ENCODE measurements around the gene CFL1.

DNA sequence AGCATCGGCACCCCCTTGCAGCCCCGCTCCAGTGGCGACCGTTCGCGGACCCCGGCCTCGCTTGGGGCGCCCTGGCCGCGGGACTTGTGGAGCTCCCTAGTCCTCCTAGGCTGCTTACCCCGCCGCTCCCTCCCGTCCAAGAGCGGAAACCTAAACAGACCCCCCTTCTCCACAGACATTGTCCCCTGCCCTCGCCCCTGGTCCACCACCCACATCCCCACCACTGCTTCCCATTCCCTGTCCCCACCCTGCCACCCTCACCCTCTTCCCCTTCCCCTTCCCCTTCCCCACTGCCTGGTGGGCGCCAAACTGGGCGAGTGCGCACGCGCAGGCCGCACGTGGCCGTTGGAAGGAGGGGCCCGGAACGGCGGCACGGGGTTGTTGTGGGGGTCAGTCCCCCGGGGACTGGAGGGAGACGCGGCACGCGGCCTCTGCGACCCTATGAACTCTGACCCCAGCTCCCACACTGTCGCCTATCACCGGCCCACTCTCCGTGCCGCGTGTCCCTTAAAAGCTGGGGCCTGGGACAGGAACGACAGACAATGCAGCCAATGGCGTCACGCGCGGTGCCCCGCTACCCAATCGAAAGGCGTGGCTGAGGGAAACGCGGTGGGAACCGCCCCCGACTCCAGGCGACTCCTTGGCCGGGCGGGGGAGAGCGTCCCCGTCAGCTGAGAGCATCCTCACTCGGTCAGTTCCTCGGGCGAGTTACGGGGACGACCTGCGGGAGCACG is 24.5 kb downstream of the CFL1 start, which contains the start of gene SNX32:
- no peak for TF ChIP-seq CTCF (conservative IDR thresholded peaks at IDR 0.05 in 1 of 2, IDR thresholded peaks at IDR 0.05 in 1 of 2; ENCODE audit: extremely low read depth in 1 of 2, insufficient read depth in 1 of 2, low read depth in 1 of 2, low read length in 2 of 2)
- TF ChIP-seq EZH2 (IDR thresholded peaks at IDR 0.05; ENCODE audit: borderline replicate concordance, low read length): no peak
